Breast epithelium (tissue), 3 donors: ENCODE results near the gene PSMD14.

ENCODE experiments used
- POLR2A ChIP-seq: fragments of 450-650 bp; IDR thresholded peaks from one replicate; pipeline ENCODE4 v1.6.1; 2016; ENCODE audit warnings: antibody characterized with exemption, mild to moderate bottlenecking, moderate library complexity
- TF ChIP-seq, protein P1 (sequence below), 3 donors: fragments of 450-650 bp; IDR thresholded peaks; one replicate each; pipeline ENCODE4 v1.5.1; 2016 to 2017; ENCODE audit warnings: antibody characterized with exemption in 3 of 3, mild to moderate bottlenecking in 3 of 3, moderate library complexity in 3 of 3

DNA sequence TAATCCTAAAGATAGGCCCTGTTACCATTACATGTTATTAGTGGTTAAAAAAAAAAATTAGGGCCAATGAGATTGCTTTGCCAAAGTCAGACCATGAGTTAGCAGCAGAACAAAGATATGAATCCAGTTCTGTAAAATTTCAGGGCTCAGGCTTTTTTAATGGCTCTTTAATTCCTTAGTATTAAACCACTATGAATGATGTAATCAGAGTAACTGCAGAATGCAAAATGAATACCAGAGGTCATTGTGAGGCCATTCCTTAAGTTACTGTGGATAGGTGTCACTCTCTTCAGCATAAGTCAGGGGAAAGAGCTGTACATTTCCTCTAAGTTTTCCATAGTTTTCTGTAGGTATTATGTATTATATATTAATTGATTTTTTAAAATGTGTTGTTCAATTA lies 65.7 kb downstream of the PSMD14 start:
- no peak for TF ChIP-seq POLR2A
- TF ChIP-seq, protein P1, sequence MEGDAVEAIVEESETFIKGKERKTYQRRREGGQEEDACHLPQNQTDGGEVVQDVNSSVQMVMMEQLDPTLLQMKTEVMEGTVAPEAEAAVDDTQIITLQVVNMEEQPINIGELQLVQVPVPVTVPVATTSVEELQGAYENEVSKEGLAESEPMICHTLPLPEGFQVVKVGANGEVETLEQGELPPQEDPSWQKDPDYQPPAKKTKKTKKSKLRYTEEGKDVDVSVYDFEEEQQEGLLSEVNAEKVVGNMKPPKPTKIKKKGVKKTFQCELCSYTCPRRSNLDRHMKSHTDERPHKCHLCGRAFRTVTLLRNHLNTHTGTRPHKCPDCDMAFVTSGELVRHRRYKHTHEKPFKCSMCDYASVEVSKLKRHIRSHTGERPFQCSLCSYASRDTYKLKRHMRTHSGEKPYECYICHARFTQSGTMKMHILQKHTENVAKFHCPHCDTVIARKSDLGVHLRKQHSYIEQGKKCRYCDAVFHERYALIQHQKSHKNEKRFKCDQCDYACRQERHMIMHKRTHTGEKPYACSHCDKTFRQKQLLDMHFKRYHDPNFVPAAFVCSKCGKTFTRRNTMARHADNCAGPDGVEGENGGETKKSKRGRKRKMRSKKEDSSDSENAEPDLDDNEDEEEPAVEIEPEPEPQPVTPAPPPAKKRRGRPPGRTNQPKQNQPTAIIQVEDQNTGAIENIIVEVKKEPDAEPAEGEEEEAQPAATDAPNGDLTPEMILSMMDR (IDR thresholded peaks at IDR 0.05): no peak
